SK-N-SH treated with all-trans-retinoic acid at 6 μM for 48 hours (cell line): ENCODE measurements around the gene SSTR5.

Experiments used
- ATAC-seq: fragments of 200-7000 bp; cut with Tn5 transposase; 3 replicates; pipeline ENCODE4 v1.9.1; 2020; ENCODE audit warnings: mild to moderate bottlenecking, moderate library complexity
- BACH2 ChIP-seq: fragments of 250-450 bp; sonication (Bioruptor Pico); IDR thresholded peaks from 2 replicates; pipeline ENCODE4 v1.9.0; 2021; ENCODE audit warnings: mild to moderate bottlenecking, borderline replicate concordance
- CREB5 ChIP-seq: fragments of 250-450 bp; sonication (Bioruptor Pico); IDR thresholded peaks from 2 replicates; pipeline ENCODE4 v1.5.1; 2020; ENCODE audit warnings: low read depth, mild to moderate bottlenecking, moderate library complexity
- CSDC2 ChIP-seq: fragments of 250-450 bp; sonication (Bioruptor Pico); IDR thresholded peaks from 2 replicates; pipeline ENCODE4 v1.5.0; 2020; ENCODE audit warnings: mild to moderate bottlenecking, moderate library complexity
- CSRNP3 ChIP-seq: fragments of 250-450 bp; sonication (Bioruptor Pico); IDR thresholded peaks from 2 replicates; pipeline ENCODE4 v1.5.1; 2021; ENCODE audit warnings: mild to moderate bottlenecking, moderate library complexity
- ESRRG ChIP-seq: fragments of 250-450 bp; sonication (Bioruptor Pico); IDR thresholded peaks from 2 replicates; pipeline ENCODE4 v1.6.1; 2021; ENCODE audit warnings: mild to moderate bottlenecking
- OSR1 ChIP-seq: fragments of 250-450 bp; sonication (Bioruptor Pico); IDR thresholded peaks from 2 replicates; pipeline ENCODE4 v1.8.0; 2022; ENCODE audit warnings: moderate library complexity, mild to moderate bottlenecking, inconsistent platforms
- PPARA ChIP-seq: fragments of 250-450 bp; sonication (Bioruptor Pico); IDR thresholded peaks from 2 replicates; pipeline ENCODE4 v1.5.0; 2020; ENCODE audit warnings: mild to moderate bottlenecking, borderline replicate concordance
- RARB ChIP-seq: fragments of 250-450 bp; sonication (Bioruptor Pico); IDR thresholded peaks from 2 replicates; pipeline ENCODE4 v1.8.0; 2021; ENCODE audit warnings: mild to moderate bottlenecking, moderate library complexity
- SNAI2 ChIP-seq: fragments of 250-450 bp; sonication (Bioruptor Pico); IDR thresholded peaks from 2 replicates; pipeline ENCODE4 v1.5.0; 2020; ENCODE audit warnings: mild to moderate bottlenecking, moderate library complexity
- TOX ChIP-seq: fragments of 250-450 bp; sonication (Bioruptor Pico); IDR thresholded peaks from 2 replicates; pipeline ENCODE4 v1.8.0; 2021; ENCODE audit warnings: mild to moderate bottlenecking, moderate library complexity, borderline replicate concordance
- TSHZ2 ChIP-seq: fragments of 250-450 bp; sonication (Bioruptor Pico); IDR thresholded peaks from 2 replicates; pipeline ENCODE4 v1.5.0; 2020; ENCODE audit warnings: mild to moderate bottlenecking, moderate library complexity
- ZC3H10 ChIP-seq: fragments of 250-450 bp; sonication (Bioruptor Pico); IDR thresholded peaks from 2 replicates; pipeline ENCODE4 v1.5.1; 2021; ENCODE audit warnings: mild to moderate bottlenecking, moderate library complexity
- ZFP3 ChIP-seq: fragments of 250-450 bp; sonication (Bioruptor Pico); IDR thresholded peaks from 2 replicates; pipeline ENCODE4 v1.5.0; 2020; ENCODE audit warnings: mild to moderate bottlenecking, moderate library complexity
- ZFP30 ChIP-seq: fragments of 450-650 bp; formaldehyde crosslinking; IDR thresholded peaks from 2 replicates; pipeline ENCODE4 v1.5.0; 2022; ENCODE audit warnings: mild to moderate bottlenecking, moderate library complexity
- ZNF565 ChIP-seq: fragments of 450-650 bp; formaldehyde crosslinking; conservative IDR thresholded peaks from 2 replicates; pipeline ENCODE4 v1.5.0; 2020; ENCODE audit warnings: low read depth, mild to moderate bottlenecking, moderate library complexity
- ZNF70 ChIP-seq: fragments of 450-650 bp; formaldehyde crosslinking; IDR thresholded peaks from 2 replicates; pipeline ENCODE4 v1.5.0; 2020; ENCODE audit warnings: mild to moderate bottlenecking, moderate library complexity
- ZNF8 ChIP-seq: fragments of 450-650 bp; formaldehyde crosslinking; IDR thresholded peaks from 2 replicates; pipeline ENCODE4 v1.5.0; 2020; ENCODE audit warnings: mild to moderate bottlenecking, moderate library complexity
- TF ChIP-seq, protein P1 (sequence below): fragments of 250-450 bp; sonication (Bioruptor Pico); IDR thresholded peaks from 2 replicates; pipeline ENCODE4 v1.8.0; 2020; ENCODE audit warnings: mild to moderate bottlenecking, moderate library complexity, borderline replicate concordance
- TF ChIP-seq, protein P2 (sequence below): fragments of 250-450 bp; sonication (Bioruptor Pico); IDR thresholded peaks from 2 replicates; pipeline ENCODE4 v1.8.0; 2021; ENCODE audit warnings: low read depth, mild to moderate bottlenecking, moderate library complexity, borderline replicate concordance

The SSTR5 gene

GRCh38 chr16:1061769-1062505, 10.6 kb upstream of the SSTR5 start:
- no peak for TF ChIP-seq CREB5 (CRISPR knock-in tag)
- TF ChIP-seq, protein P1, sequence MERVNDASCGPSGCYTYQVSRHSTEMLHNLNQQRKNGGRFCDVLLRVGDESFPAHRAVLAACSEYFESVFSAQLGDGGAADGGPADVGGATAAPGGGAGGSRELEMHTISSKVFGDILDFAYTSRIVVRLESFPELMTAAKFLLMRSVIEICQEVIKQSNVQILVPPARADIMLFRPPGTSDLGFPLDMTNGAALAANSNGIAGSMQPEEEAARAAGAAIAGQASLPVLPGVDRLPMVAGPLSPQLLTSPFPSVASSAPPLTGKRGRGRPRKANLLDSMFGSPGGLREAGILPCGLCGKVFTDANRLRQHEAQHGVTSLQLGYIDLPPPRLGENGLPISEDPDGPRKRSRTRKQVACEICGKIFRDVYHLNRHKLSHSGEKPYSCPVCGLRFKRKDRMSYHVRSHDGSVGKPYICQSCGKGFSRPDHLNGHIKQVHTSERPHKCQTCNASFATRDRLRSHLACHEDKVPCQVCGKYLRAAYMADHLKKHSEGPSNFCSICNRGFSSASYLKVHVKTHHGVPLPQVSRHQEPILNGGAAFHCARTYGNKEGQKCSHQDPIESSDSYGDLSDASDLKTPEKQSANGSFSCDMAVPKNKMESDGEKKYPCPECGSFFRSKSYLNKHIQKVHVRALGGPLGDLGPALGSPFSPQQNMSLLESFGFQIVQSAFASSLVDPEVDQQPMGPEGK = no peak

GRCh38 chr16:1062895-1063294, 9.7 kb upstream of the SSTR5 start:
- no peak for ATAC-seq
- TF ChIP-seq CSDC2 (no peak), SNAI2 (CRISPR knock-in tag) (no peak), PPARA (CRISPR knock-in tag) (no peak), CREB5 (CRISPR knock-in tag) (no peak), ZFP3 (CRISPR knock-in tag) (no peak), RARB (CRISPR knock-in tag) (no peak), ZNF70 (CRISPR knock-in tag) (no peak), CSRNP3 (no peak), ESRRG (CRISPR knock-in tag) (no peak), ZFP30 (CRISPR knock-in tag) (no peak), ZNF565 (no peak), BACH2 (CRISPR knock-in tag) (no peak), TOX (CRISPR knock-in tag) (no peak), OSR1 (CRISPR knock-in tag) (no peak), ZC3H10 (no peak), ZNF8 (CRISPR knock-in tag) (no peak)
- TF ChIP-seq, protein P2, sequence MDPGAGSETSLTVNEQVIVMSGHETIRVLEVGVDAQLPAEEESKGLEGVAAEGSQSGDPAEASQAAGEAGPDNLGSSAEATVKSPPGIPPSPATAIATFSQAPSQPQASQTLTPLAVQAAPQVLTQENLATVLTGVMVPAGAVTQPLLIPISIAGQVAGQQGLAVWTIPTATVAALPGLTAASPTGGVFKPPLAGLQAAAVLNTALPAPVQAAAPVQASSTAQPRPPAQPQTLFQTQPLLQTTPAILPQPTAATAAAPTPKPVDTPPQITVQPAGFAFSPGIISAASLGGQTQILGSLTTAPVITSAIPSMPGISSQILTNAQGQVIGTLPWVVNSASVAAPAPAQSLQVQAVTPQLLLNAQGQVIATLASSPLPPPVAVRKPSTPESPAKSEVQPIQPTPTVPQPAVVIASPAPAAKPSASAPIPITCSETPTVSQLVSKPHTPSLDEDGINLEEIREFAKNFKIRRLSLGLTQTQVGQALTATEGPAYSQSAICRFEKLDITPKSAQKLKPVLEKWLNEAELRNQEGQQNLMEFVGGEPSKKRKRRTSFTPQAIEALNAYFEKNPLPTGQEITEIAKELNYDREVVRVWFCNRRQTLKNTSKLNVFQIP (CRISPR knock-in tag) = no peak
- TF ChIP-seq, protein P1 = no peak

More at GRCh38 chr16:1061769-1062505, 10.6 kb upstream of the SSTR5 start:
- ATAC-seq = no peak

DNA sequence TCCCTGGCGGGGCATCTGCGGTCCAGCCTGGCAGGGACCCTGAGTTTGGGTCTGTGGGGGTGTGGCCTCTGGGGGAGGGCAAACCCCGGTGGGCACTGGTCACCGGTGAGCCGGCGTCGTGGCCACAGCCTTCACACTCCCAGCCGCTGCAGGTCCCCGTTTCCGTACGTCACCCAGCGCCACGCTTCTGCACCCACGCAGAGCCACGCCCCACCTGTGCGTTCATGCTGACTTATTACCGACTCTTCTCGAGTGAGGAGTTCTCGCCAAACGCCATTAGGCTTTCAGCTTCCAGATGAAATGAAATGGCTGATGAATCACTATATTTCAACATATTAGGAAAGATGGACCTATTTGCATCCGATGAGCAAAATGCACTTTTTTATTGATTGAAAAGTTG, 8.8 kb upstream of the SSTR5 start:
- ATAC-seq = no peak
- TF ChIP-seq OSR1 (CRISPR knock-in tag) (no peak), ZNF8 (CRISPR knock-in tag) (no peak), CSRNP3 (no peak), TSHZ2 (CRISPR knock-in tag) (no peak), CREB5 (CRISPR knock-in tag) (no peak), ZFP3 (CRISPR knock-in tag) (no peak), ZC3H10 (no peak), PPARA (CRISPR knock-in tag) (no peak)
- TF ChIP-seq, protein P1 = no peak
